Body of pancreas (tissue), 4 donors: ENCODE measurements around the gene SYNJ2. TPM values are rescaled to one million over a fixed set of nuclear protein-coding genes. Genes with fewer than 3 reads are reported as not detected.
A peak's percentile ranks its signal among the peaks of the same experiment; 100 is the strongest.

Experiments used
- ATAC-seq: fragments of 150-250 bp; one replicate; pipeline ENCODE4 v1.9.1; 2016
- DNase-seq, 4 donors: peaks; one replicate each; pipeline ENCODE4 v3.0.0-alpha.2; 2019
- H3K27ac ChIP-seq, 4 donors: fragments of 200-600 bp; sonication (generic); 1 replicate in 3 of 4; 2 replicates in 1 of 4; pipeline versions ENCODE4 v1.5.1 to v1.6.1; 2016 to 2019; ENCODE audit warnings: mild to moderate bottlenecking in 1 of 4, mixed read lengths in 1 of 4, moderate library complexity in 1 of 4
- H3K27me3 ChIP-seq, 2 donors: fragments of 200-600 bp; sonication (generic); one replicate each; pipeline ENCODE4 v1.6.0; 2016; ENCODE audit warnings: mild to moderate bottlenecking in 1 of 2
- H3K36me3 ChIP-seq, 2 donors: fragments of 200-600 bp; sonication (generic); replicated peaks in 1 of 2; 2 replicates each; pipeline ENCODE4 v1.5.1; 2016; ENCODE audit warnings: low read depth in 2 of 2; ENCODE audit not compliant: insufficient read depth in 1 of 2
- H3K4me1 ChIP-seq: fragments of 200-600 bp; sonication (generic); one replicate; pipeline ENCODE4 v1.6.0; 2016
- H3K4me3 ChIP-seq, 2 donors: fragments of 200-600 bp; sonication (generic); 1 replicate in 1 of 2; 2 replicates in 1 of 2; pipeline ENCODE4 v1.5.1; 2016 to 2019
- H3K9me3 ChIP-seq, 3 donors: fragments of 200-600 bp; sonication (generic); 1 replicate in 2 of 3; 2 replicates in 1 of 3; pipeline ENCODE4 v1.5.1; 2016
- POLR2A ChIP-seq, 3 donors: fragments of 450-650 bp; IDR thresholded peaks; one replicate each; pipeline ENCODE4 v1.6.1; 2016; ENCODE audit warnings: antibody characterized with exemption in 3 of 3, mild to moderate bottlenecking in 2 of 3
- WGBS, 2 donors: methylation state at CpG; one replicate each; pipeline ENCODE4 v1.1.5; 2017; 5-methylcytosine and 5-hydroxymethylcytosine counted together
- intact Hi-C: fragments of 100-400 bp; cut with DNase I; formaldehyde crosslinking; loops from one replicate; pipeline ENCODE4 v1.15.1; 2023
- total RNA-seq, 2 donors: library from RNA; depleted of rRNA; stranded (reverse); fragments of >200 nt; gene quantifications; one replicate each; pipeline ENCODE4 v1.1.0, GENCODE V29; 2016
- TF ChIP-seq, protein P1 (sequence below), 7 experiments: fragments of 450-650 bp in 4 of 7; fragments of 200-600 bp in 3 of 7; sonication (generic) in 3 of 7; IDR thresholded peaks; one replicate each; pipeline ENCODE4 v1.5.1; 2016 to 2019; ENCODE audit warnings: antibody characterized with exemption in 7 of 7

The SYNJ2 gene
- total RNA-seq, 2 donors from 2014 or later: 12.2 to 14.8 TPM

DNA sequence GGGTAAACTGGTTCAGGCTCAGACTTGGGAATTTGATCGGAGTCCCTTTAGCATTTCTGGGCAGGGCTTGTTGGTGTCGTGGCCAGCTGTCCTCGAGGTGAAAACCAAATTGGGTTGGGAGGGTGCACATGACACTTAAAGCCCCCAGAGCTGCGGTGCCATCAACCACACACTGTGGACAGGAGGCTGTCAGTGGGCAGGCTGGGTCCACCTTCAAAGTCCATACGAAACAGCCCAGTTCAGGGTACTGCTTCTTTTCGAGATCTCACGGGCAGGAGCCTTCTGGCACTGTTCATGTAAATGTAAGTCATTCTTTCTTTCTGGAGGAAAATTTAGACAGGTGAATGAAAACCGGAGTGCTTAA lies 7.0 kb downstream of the SYNJ2 start:
- intact Hi-C loops: no loop called here
- peaks cover 68% of the 10 kb centered on the region for H3K4me1 ChIP-seq
- no peak overlapping the region for H3K4me3 ChIP-seq
- no peak for ATAC-seq
- peak overlapping the region; percentile 20 to 51 (median 40) for H3K27ac ChIP-seq
- no peaks in the 10 kb centered on the region for H3K36me3 ChIP-seq
- no peaks in the 10 kb centered on the region for H3K9me3 ChIP-seq
- no peaks in the 10 kb centered on the region for H3K27me3 ChIP-seq
- 70 to 76% methylated on average over 5 to 8 of the region's 8 CpGs for WGBS, 2 donors
- TF ChIP-seq POLR2A (IDR thresholded peaks at IDR 0.05): no peak
- TF ChIP-seq, protein P1, sequence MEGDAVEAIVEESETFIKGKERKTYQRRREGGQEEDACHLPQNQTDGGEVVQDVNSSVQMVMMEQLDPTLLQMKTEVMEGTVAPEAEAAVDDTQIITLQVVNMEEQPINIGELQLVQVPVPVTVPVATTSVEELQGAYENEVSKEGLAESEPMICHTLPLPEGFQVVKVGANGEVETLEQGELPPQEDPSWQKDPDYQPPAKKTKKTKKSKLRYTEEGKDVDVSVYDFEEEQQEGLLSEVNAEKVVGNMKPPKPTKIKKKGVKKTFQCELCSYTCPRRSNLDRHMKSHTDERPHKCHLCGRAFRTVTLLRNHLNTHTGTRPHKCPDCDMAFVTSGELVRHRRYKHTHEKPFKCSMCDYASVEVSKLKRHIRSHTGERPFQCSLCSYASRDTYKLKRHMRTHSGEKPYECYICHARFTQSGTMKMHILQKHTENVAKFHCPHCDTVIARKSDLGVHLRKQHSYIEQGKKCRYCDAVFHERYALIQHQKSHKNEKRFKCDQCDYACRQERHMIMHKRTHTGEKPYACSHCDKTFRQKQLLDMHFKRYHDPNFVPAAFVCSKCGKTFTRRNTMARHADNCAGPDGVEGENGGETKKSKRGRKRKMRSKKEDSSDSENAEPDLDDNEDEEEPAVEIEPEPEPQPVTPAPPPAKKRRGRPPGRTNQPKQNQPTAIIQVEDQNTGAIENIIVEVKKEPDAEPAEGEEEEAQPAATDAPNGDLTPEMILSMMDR (IDR thresholded peaks at IDR 0.05): no peak
- peak in 1 of 4 donors; percentile 1 for DNase-seq

GRCh38 chr6:157989541-157990289 lies 8.1 kb downstream of the SYNJ2 start:
- TF ChIP-seq, protein P1 (IDR thresholded peaks at IDR 0.05): no peak
- peak in 2 of 3 donors; percentile 12 to 24 for TF ChIP-seq POLR2A (IDR thresholded peaks at IDR 0.05)
- DNase-seq (peak; percentile 87 to 96 (median 93)), ATAC-seq (peak; percentile 82)
- intact Hi-C loops: no loop called here
- H3K27me3 ChIP-seq: no peaks in the 10 kb centered on the region
- WGBS, 2 donors: 19 to 32% methylated on average over 6 to 22 of the region's 22 CpGs
- H3K4me1 ChIP-seq: peaks cover 66% of the 10 kb centered on the region
- H3K36me3 ChIP-seq: no peaks in the 10 kb centered on the region
- H3K4me3 ChIP-seq: no peak overlapping the region
- peak overlapping the region; percentile 56 to 77 (median 72) for H3K27ac ChIP-seq
- H3K9me3 ChIP-seq: no peaks in the 10 kb centered on the region

DNA sequence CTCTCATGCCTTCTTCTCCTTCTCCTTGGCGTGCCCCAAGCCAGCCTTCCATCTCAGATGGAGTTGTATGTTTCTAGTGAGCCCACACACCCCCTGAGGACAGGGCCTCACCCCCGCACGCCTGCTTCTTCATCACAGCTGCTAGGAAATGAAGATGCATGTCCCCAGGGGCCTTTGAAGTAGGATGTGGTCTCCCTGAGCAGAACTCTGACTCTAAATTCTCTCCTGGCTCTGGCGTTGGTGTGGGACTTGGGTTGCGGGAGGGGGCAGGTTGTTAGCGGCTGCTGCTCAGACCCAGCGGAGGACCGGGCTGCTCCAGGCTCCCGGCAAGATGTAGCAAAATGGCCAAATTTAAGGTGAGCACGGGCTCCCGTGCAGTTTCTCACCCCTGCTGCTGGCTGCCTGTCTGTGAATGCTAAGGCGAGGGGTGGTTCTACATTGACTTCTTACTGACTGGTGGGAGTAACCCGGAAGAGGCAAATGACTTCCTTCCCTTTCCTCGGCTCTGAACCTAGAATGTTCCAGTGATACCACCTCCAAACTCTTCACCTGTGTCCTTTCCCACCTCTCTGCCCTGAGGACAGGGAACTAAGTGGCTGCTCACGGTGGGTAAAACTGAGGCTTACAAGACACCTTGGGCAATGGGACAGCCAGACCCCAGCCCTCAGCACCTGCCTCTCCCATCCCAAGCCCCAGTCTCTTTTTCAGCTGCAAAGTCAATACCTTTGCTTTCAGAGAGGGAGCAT lies 8.8 kb downstream of the SYNJ2 start:
- peaks cover 59% of the 10 kb centered on the region for H3K4me1 ChIP-seq
- no peak for TF ChIP-seq POLR2A (IDR thresholded peaks at IDR 0.05)
- TF ChIP-seq, protein P1 (IDR thresholded peaks at IDR 0.05): no peak
- no peaks in the 10 kb centered on the region for H3K36me3 ChIP-seq

DNA sequence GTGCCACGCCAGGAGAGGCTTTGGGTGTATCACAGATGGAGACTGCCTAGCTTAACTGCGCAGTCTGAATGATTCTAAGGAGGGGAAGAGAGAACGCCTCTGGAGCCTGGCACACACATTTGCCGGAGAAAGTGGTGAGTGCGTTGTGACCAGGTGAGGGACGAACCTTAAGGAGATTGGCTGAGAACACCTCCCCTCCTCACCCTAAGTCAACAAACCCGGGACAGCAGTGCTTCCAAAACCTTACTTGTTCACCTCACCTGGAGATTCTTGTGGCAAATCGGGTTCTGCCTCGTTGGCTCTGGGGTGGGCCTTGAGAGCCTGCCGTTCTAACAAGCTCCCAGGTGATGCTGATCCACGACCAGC lies 9.4 kb downstream of the SYNJ2 start:
- Histone ChIP-seq H3K36me3 (no peaks in the 10 kb centered on the region), H3K4me1 (peaks cover 53% of the 10 kb centered on the region), H3K9me3 (no peaks in the 10 kb centered on the region), H3K4me3 (no peak overlapping the region), H3K27ac (peak overlapping the region; percentile 56 to 77 (median 72)), H3K27me3 (no peaks in the 10 kb centered on the region)
- intact Hi-C loops: no loop called here
- no peak for TF ChIP-seq POLR2A (IDR thresholded peaks at IDR 0.05)
- TF ChIP-seq, protein P1 (IDR thresholded peaks at IDR 0.05): no peak
- WGBS, 2 donors: 42 to 55% methylated on average over 11 of the region's 11 CpGs
- DNase-seq (peak in 2 of 4 donors; percentile 50 to 52), ATAC-seq (no peak)

More for the DNA sequence above, 8.8 kb downstream of the SYNJ2 start:
- Histone ChIP-seq H3K9me3 (no peaks in the 10 kb centered on the region), H3K27ac (peak overlapping the region; percentile 56 to 77 (median 72)), H3K27me3 (no peaks in the 10 kb centered on the region), H3K4me3 (no peak overlapping the region)
- no peak for ATAC-seq
- 59 to 61% methylated on average over 15 of the region's 15 CpGs for WGBS, 2 donors
- no peak for DNase-seq
- intact Hi-C loops: no loop called here
